Type B pancreatic cell (in vitro differentiated cells): ENCODE measurements around the gene LEAP2. TPM values are rescaled to one million over a fixed set of nuclear protein-coding genes. Genes with fewer than 3 reads are reported as not detected.

Experiments
- DNase-seq: peaks from one replicate; pipeline ENCODE4 v3.0.0; 2021; ENCODE audit warnings: mixed read lengths; ENCODE audit not compliant: unreplicated experiment; ENCODE audit errors: extremely low spot score
- H3K27ac Mint-ChIP-seq: 2 replicates; pipeline ENCODE4 v1.8.0; 2021; ENCODE audit warnings: mild to moderate bottlenecking, mixed read lengths
- H3K27me3 Mint-ChIP-seq: 2 replicates; pipeline ENCODE4 v1.8.0; 2021; ENCODE audit warnings: mixed read lengths
- H3K36me3 Mint-ChIP-seq: 2 replicates; pipeline ENCODE4 v1.8.0; 2021; ENCODE audit warnings: mixed read lengths
- H3K4me1 Mint-ChIP-seq: one replicate; pipeline ENCODE4 v1.8.0; 2021; ENCODE audit warnings: mixed read lengths; ENCODE audit not compliant: unreplicated experiment
- H3K4me3 Mint-ChIP-seq: 2 replicates; pipeline ENCODE4 v1.8.0; 2021; ENCODE audit warnings: mild to moderate bottlenecking, mixed read lengths
- H3K9me3 Mint-ChIP-seq: 2 replicates; pipeline ENCODE4 v1.8.0; 2021; ENCODE audit warnings: mixed read lengths
- total RNA-seq: library from RNA; stranded (reverse); gene quantifications from 2 replicates; pipeline ENCODE4 v1.2.1, GENCODE V29; 2021; ENCODE audit warnings: low replicate concordance
- TF ChIP-seq, protein P1 (sequence below): fragments of 200-600 bp; sonication (generic); conservative IDR thresholded peaks from 2 replicates; pipeline ENCODE4 v1.5.0; 2021; ENCODE audit warnings: antibody characterized with exemption, mild to moderate bottlenecking

Gene LEAP2
- total RNA-seq, 1 donor from 2014 or later: 2.9 TPM

DNA sequence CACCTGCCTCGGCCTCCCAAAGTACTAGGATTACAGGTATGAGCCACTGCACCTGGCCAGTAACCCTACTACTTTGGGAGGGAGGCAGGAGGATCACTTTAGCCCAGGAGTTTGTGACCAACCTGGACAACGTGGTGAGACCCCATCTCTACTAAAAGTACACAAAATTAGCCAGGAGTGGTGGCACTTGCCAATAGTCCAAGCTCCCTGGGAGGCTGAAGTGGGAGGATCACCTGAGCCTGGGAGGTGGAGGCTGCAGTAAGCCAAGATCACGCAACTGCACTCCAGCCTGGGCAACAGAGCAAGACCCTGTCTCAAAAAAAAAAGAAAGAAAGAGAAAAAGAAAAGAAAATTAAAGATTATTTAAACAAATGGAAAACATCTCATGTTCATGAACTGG lies 17.5 kb upstream of the LEAP2 start:
- Mint-ChIP-seq H3K27me3 (peaks cover 2% of the 10 kb centered on the region), H3K27ac (no peak overlapping the region), H3K4me1 (peaks cover 4% of the 10 kb centered on the region), H3K9me3 (no peaks in the 10 kb centered on the region), H3K4me3 (no peak overlapping the region), H3K36me3 (no peaks in the 10 kb centered on the region)
- TF ChIP-seq, protein P1, sequence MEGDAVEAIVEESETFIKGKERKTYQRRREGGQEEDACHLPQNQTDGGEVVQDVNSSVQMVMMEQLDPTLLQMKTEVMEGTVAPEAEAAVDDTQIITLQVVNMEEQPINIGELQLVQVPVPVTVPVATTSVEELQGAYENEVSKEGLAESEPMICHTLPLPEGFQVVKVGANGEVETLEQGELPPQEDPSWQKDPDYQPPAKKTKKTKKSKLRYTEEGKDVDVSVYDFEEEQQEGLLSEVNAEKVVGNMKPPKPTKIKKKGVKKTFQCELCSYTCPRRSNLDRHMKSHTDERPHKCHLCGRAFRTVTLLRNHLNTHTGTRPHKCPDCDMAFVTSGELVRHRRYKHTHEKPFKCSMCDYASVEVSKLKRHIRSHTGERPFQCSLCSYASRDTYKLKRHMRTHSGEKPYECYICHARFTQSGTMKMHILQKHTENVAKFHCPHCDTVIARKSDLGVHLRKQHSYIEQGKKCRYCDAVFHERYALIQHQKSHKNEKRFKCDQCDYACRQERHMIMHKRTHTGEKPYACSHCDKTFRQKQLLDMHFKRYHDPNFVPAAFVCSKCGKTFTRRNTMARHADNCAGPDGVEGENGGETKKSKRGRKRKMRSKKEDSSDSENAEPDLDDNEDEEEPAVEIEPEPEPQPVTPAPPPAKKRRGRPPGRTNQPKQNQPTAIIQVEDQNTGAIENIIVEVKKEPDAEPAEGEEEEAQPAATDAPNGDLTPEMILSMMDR: no peak
- no peak for DNase-seq

DNA sequence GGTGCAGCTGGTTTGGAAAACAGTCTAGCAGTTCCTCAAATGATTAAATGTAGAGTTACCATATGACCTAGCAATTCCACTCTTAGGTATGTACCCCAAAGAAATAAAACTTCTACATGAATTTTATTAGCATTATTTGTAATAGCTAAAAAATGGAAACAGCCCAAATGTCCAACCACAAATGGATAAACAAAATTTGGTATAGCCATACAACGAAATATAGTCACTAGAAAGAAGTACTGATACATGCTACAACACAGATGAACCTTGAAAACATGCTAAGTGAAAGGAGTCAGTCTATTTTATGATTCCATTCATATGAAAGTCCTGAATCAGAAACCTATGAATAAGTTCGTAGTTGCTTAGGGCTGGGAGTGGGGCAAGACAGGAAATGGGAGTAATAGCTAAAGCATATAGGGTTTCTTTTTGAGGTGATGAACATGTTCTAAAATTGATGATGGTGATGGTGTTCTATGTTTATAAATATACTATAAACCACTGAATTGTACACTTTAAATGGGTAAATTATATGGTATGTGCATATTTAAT lies 13.5 kb upstream of the LEAP2 start:
- no peak for DNase-seq
- H3K4me1 Mint-ChIP-seq: no peaks in the 10 kb centered on the region
- peaks cover 2% of the 10 kb centered on the region for H3K27me3 Mint-ChIP-seq
- no peaks in the 10 kb centered on the region for H3K36me3 Mint-ChIP-seq
- TF ChIP-seq, protein P1: no peak
- H3K9me3 Mint-ChIP-seq: no peaks in the 10 kb centered on the region
- H3K27ac Mint-ChIP-seq: no peak overlapping the region
- no peak overlapping the region for H3K4me3 Mint-ChIP-seq

DNA sequence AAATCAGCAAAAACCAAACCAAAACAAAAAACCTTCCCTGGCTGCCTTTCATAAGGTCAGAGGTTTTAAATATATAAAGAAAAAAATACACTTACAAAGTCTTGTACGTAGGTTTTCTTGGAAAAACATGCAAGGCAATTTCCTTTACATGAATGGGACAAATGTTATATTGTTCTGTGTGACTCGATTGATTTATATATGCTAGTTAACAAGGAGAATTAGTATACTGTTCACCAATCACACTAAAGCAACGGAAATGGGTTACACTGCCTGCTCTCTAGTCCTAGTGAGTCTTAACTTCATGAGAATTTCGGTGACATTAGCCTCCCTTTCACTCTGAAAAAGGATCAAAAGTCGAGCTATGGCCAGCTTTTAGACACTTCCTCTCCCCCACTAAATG lies 12.7 kb upstream of the LEAP2 start:
- no peak for DNase-seq
- H3K27me3 Mint-ChIP-seq: peaks cover 2% of the 10 kb centered on the region
- H3K27ac Mint-ChIP-seq: no peak overlapping the region
- H3K36me3 Mint-ChIP-seq: no peaks in the 10 kb centered on the region
- TF ChIP-seq, protein P1: no peak
- H3K4me1 Mint-ChIP-seq: peaks cover 6% of the 10 kb centered on the region
- H3K9me3 Mint-ChIP-seq: no peaks in the 10 kb centered on the region
- H3K4me3 Mint-ChIP-seq: no peak overlapping the region

DNA sequence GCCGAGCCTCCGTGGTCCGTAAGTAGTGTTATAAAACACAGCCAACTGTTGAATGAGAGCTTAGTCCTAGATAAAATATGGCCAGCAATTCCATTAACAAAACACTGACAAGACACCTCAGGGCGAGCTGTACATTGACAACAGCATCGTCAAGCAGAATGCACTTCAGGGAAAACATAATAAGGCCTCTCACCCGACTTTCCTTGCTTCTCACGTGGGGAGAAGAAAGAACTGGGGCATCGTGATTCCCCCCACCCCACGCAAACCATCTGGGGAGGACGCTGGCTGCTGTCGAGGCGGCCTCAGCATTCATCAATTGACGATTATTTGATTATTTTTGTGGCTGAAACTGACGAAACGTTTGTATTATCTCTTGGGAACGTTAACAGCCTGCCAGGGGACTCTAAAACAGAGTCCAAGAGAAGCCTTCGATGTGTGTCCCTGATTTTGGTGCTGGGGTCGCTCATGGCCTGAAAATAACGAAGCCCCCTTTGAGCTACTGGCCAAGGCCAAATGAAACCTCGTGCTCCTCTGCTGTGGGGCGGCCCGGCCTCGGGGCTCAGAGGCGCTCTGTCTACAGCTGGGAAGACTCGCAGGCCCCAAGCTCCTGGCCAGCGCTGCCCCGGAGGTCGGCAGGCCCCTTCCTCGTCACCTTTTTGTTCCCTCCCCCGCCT lies 7.7 kb upstream of the LEAP2 start:
- TF ChIP-seq, protein P1: no peak
- Mint-ChIP-seq H3K27ac (peak overlapping the region; percentile 100), H3K9me3 (no peaks in the 10 kb centered on the region)

DNA sequence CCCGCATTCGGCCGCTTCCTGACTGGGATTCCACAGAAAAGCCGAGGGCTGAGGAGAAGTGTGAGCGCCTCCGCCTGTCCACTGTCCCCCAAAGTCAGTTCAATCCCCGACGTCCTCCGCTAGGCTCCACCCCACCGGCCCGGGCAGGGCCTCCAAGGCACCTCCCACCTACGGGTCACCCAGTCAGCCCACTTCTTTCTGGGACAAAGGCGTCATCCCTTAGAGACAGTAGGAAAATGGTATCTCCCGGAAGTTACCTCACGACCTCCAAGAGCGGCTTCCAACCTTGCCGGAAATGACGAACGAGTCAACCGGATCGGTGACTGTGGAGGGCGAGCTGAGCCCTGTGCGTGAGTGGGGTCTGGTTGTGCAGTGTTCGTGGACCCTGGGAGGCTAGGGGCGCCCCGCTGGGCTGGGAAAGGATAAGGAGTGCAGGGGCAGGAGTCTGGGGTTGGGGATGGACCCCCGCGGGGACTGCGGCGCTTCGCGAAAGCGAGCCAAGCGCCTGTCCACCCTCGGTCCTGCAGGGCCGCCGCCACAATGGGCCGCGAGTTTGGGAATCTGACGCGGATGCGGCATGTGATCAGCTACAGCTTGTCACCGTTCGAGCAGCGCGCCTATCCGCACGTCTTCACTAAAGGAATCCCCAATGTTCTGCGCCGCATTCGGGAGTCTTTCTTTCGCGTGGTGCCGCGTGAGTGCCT lies 7.0 kb upstream of the LEAP2 start, which contains the start of the genes GDF9 and UQCRQ:
Gene GDF9, minus strand, starts transcription at position 128 of the 704 bp plus-strand sequence. CDS start 1,936 bp downstream, outside the sequence.
Gene UQCRQ, plus strand, starts transcription at position 301 of the 704 bp plus-strand sequence. Its CDS starts 240 bp downstream, at position 541.
- Mint-ChIP-seq H3K36me3 (peaks cover 26% of the 10 kb centered on the region), H3K9me3 (no peaks in the 10 kb centered on the region), H3K4me3 (peak within 1 kb of the TSS; percentile 100), H3K27ac (peak within 1 kb of the TSS; percentile 100), H3K4me1 (peaks cover 31% of the 10 kb centered on the region), H3K27me3 (no peaks in the 10 kb centered on the region)
- DNase-seq: peak; percentile 93
- TF ChIP-seq, protein P1: peak; percentile 34

More for the DNA sequence above, 7.7 kb upstream of the LEAP2 start:
- H3K27me3 Mint-ChIP-seq: no peaks in the 10 kb centered on the region
- H3K4me1 Mint-ChIP-seq: peaks cover 31% of the 10 kb centered on the region
- peaks cover 26% of the 10 kb centered on the region for H3K36me3 Mint-ChIP-seq
- peak overlapping the region; percentile 100 for H3K4me3 Mint-ChIP-seq
- no peak for DNase-seq
